Panc1 (cell line): ENCODE measurements around the gene C7.

Source experiments
- POLR2AphosphoS5 ChIP-seq: IDR thresholded peaks from 2 replicates; pipeline ENCODE4 v1.6.1; 2012; ENCODE audit warnings: mild to moderate bottlenecking, low read depth, low read length, moderate library complexity
- TF ChIP-seq, protein P1 (sequence below): fragments of 450-650 bp; IDR thresholded peaks from 2 replicates; pipeline ENCODE4 v1.5.1; 2017; ENCODE audit warnings: mild to moderate bottlenecking
- TF ChIP-seq, protein P2 (sequence below), 2 experiments: IDR thresholded peaks; 2 replicates each; pipeline ENCODE4 v1.6.1; 2011 to 2012; ENCODE audit warnings: low read depth in 2 of 2, control low read depth in 1 of 2, low read length in 1 of 2, mild to moderate bottlenecking in 1 of 2, moderate library complexity in 1 of 2; ENCODE audit not compliant: insufficient read depth in 1 of 2

DNA sequence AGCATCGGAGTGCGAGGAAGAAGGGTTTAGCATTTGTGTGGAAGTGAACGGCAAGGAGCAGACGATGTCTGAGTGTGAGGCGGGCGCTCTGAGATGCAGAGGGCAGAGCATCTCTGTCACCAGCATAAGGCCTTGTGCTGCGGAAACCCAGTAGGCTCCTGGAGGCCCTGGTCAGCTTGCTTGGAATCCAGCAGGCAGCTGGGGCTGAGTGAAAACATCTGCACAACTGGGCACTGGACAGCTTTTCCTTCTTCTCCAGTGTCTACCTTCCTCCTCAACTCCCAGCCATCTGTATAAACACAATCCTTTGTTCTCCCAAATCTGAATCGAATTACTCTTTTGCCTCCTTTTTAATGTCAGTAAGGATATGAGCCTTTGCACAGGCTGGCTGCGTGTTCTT, 72.1 kb downstream of the C7 start:
- TF ChIP-seq, protein P1, sequence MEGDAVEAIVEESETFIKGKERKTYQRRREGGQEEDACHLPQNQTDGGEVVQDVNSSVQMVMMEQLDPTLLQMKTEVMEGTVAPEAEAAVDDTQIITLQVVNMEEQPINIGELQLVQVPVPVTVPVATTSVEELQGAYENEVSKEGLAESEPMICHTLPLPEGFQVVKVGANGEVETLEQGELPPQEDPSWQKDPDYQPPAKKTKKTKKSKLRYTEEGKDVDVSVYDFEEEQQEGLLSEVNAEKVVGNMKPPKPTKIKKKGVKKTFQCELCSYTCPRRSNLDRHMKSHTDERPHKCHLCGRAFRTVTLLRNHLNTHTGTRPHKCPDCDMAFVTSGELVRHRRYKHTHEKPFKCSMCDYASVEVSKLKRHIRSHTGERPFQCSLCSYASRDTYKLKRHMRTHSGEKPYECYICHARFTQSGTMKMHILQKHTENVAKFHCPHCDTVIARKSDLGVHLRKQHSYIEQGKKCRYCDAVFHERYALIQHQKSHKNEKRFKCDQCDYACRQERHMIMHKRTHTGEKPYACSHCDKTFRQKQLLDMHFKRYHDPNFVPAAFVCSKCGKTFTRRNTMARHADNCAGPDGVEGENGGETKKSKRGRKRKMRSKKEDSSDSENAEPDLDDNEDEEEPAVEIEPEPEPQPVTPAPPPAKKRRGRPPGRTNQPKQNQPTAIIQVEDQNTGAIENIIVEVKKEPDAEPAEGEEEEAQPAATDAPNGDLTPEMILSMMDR: no peak
- TF ChIP-seq POLR2AphosphoS5: no peak
- TF ChIP-seq, protein P2, sequence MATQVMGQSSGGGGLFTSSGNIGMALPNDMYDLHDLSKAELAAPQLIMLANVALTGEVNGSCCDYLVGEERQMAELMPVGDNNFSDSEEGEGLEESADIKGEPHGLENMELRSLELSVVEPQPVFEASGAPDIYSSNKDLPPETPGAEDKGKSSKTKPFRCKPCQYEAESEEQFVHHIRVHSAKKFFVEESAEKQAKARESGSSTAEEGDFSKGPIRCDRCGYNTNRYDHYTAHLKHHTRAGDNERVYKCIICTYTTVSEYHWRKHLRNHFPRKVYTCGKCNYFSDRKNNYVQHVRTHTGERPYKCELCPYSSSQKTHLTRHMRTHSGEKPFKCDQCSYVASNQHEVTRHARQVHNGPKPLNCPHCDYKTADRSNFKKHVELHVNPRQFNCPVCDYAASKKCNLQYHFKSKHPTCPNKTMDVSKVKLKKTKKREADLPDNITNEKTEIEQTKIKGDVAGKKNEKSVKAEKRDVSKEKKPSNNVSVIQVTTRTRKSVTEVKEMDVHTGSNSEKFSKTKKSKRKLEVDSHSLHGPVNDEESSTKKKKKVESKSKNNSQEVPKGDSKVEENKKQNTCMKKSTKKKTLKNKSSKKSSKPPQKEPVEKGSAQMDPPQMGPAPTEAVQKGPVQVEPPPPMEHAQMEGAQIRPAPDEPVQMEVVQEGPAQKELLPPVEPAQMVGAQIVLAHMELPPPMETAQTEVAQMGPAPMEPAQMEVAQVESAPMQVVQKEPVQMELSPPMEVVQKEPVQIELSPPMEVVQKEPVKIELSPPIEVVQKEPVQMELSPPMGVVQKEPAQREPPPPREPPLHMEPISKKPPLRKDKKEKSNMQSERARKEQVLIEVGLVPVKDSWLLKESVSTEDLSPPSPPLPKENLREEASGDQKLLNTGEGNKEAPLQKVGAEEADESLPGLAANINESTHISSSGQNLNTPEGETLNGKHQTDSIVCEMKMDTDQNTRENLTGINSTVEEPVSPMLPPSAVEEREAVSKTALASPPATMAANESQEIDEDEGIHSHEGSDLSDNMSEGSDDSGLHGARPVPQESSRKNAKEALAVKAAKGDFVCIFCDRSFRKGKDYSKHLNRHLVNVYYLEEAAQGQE (IDR thresholded peaks at IDR 0.05; ENCODE audit: insufficient read depth in 1 of 2, low read depth in 2 of 2, low read length in 1 of 2): no peak
